D721Med (cell line): ENCODE results near the gene MAP3K15.

ENCODE experiments used
- DNase-seq: peaks from one replicate; pipeline ENCODE4 v3.0.0; 2011; ENCODE audit warnings: low spot score; ENCODE audit not compliant: insufficient read length
- FAIRE-seq: peaks from 2 replicates; lab custom pipeline; 2011; peaks lifted over from hg19 to GRCh38; lab: Jason Lieb, UNC
- TF ChIP-seq, protein P1 (sequence below): IDR thresholded peaks from 2 replicates; pipeline ENCODE4 v1.5.1; 2012; ENCODE audit warnings: mild to moderate bottlenecking, control low read depth; ENCODE audit not compliant: insufficient read depth; ENCODE audit errors: missing control alignments

MAP3K15 gene

DNA sequence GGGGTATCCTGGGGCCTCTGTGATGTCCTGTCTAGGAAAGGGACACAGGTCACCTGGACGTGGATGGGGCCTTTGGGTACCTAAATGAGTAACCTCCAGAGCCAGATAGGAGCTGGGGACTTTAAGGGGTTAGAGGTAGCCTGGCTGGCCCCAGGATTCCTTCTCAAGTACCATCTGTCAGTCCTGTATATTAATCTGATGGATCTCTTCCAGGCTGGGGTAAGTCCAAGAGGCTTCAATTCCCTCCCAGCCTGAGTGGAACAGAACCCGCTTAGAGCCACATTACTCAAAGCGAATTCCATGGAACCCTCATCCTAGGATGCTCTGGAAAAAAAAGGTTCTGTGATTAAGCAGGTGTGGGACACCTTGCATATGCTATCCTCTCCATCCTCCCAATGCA lies 24.8 kb upstream of the MAP3K15 start:
- TF ChIP-seq, protein P1, sequence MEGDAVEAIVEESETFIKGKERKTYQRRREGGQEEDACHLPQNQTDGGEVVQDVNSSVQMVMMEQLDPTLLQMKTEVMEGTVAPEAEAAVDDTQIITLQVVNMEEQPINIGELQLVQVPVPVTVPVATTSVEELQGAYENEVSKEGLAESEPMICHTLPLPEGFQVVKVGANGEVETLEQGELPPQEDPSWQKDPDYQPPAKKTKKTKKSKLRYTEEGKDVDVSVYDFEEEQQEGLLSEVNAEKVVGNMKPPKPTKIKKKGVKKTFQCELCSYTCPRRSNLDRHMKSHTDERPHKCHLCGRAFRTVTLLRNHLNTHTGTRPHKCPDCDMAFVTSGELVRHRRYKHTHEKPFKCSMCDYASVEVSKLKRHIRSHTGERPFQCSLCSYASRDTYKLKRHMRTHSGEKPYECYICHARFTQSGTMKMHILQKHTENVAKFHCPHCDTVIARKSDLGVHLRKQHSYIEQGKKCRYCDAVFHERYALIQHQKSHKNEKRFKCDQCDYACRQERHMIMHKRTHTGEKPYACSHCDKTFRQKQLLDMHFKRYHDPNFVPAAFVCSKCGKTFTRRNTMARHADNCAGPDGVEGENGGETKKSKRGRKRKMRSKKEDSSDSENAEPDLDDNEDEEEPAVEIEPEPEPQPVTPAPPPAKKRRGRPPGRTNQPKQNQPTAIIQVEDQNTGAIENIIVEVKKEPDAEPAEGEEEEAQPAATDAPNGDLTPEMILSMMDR, result no peak
- no peak for FAIRE-seq

DNA sequence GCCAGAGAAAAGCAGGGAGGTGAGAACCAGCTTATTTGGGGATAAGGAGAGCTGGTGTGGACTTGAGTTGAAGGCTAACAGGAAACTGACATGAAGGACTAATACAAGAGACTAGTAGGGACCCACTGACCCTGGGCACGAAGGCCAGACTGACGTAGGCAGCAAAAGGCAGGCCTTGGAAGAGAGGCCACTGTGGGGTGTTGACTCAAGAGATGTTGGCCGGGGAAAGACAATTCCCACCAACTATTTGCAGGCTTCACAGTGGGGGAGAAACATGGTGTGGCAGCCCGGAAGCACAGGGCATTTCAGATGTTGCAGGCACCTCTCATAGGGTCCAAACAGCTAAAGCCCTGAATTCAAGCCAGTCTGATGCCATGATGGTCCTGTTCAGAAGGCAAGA lies 24.4 kb upstream of the MAP3K15 start:
- TF ChIP-seq, protein P1, result no peak
- FAIRE-seq (no peak), DNase-seq (no peak)

More for the DNA sequence above, 24.8 kb upstream of the MAP3K15 start:
- no peak for DNase-seq

DNA sequence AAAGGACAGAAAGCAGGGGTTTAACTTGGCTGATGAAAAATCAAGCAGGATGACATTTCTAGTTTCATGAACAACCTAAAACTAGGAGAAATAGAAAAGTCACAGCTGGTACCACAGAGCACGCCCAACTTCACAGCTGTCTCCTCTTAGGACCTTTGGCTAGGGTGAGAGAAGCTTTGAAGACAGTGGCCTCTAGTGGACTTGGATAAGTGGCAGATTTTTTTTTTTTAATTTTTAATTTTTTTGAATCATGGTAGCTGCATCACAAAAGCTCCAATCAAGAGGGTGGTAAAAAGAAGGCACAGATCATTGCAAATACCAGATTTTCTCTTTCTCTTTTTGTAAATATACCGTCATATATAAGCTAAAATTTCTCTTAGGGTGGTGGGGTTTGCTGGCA lies 20.2 kb upstream of the MAP3K15 start:
- TF ChIP-seq, protein P1, result peak; percentile 11
- FAIRE-seq, result no peak
- no peak for DNase-seq

DNA sequence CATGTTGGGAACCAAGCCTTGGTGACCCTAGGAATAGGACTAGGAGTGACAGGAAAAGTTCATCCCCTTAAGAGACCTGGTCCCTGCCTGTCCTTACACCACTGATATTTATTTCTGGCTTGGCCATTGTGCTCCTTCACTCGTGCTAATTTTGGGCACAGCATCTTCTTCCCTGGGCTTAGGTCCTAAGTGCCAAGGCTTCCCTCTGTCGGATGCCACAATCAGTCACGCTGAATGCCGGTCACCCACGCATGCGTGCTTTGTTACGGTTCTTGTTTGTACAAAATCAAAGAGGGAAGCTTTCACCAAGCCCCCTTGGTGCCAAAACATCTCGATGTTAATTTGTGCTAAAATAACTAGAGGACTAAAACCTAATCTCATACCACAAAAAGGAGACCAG lies 17.4 kb upstream of the MAP3K15 start:
- DNase-seq, result no peak
- FAIRE-seq, result no peak
- TF ChIP-seq, protein P1, result no peak

DNA sequence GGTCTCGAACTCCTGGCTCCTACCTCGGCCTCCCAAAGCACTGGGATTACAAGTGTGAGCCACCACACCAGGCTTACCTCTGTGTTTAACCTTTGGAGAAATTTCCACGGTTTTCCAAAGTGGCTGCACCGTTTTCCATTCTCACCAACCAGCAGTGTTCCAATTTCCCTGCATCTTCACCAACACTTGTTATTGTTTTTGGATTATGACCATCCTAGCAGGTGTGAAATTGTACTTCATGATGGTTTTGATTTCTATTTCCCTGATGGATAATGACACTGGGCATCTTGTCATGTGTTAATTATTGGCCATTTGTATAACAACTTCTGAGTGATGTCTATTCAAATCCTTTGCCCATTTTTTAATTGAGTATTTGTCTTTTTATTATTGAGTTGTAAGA lies 2.7 kb upstream of the MAP3K15 start:
- TF ChIP-seq, protein P1, result no peak
- FAIRE-seq (no peak), DNase-seq (no peak)

DNA sequence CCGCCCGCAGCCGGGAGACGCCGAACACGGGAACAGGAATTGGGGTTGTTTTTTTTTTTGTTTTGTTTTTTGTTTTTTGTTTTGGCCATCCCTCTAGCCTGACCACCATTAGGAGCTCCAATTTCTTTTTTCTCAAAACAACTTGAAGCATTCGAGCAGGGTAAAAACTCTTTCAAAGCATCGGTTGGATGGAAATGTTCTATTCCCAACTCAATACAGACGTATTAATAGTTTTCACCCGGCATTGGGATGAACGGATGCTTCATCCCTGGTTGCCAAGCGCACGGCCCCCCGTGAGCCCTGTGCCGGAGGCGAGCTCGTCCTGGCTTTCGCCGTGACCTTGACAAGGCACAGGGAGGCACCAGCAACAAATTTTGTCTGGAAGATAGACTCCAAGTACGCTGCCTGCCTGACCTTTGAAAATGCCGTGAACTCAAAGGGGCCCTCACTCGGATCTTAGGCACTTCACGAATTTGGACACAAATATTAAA lies 352 bp upstream of the MAP3K15 start:
- no peak for FAIRE-seq

DNA sequence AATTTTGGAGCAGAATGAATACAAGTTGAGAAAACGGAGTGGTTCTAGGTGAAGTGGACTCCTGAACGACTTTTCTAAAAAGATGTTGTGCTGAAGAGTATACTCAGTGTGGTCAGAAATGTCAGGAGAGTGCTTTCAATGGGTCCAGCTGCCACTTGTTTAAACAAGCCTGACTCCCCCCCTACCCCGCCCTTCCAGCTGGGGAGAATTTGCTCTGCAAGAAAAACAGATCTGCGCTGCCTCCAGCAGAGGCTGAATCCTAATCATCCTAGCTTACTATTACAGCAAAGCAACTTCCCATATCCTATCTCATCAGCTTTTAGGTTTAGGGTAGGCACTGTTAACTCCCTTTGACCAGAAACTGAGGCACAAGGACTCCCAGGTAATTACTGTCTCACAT lies 1.9 kb downstream of the MAP3K15 start:
- no peak for FAIRE-seq
- TF ChIP-seq, protein P1, result no peak
- DNase-seq, result no peak

More for the DNA sequence above, 352 bp upstream of the MAP3K15 start:
- no peak for DNase-seq
- TF ChIP-seq, protein P1, result no peak
